ENCODE measurements around the gene DLST.

- no peak for TF ChIP-seq RBAK (tag by site-specific recombination; IDR thresholded peaks at IDR 0.05)
- TF ChIP-seq ZNF175 (tag by site-specific recombination; IDR thresholded peaks at IDR 0.05) = no peak
Measured at GRCh38 chr14:74952180-74952665, 70.5 kb downstream of the DLST start.
